Activated CD4-positive, alpha-beta T cell treated with anti-CD3 and anti-CD28 coated beads for 36 hours (primary cell): ENCODE results near the gene ZBP1. TPM values are rescaled to one million over a fixed set of nuclear protein-coding genes. Genes with fewer than 3 reads are reported as not detected.
"Not testable (repeated sequence)": the region's sequence is repeated elsewhere in the genome, so short reads cannot be mapped to it uniquely, and the experiment has no call there.

Experiments
- ATAC-seq: fragments of 200-7000 bp; cut with Tn5 transposase; one replicate; pipeline ENCODE4 v1.10.0; 2021; ENCODE audit warnings: mild to moderate bottlenecking, moderate library complexity
- CTCF ChIA-PET: fragments of 350-600 bp; sonication (Branson Sonifier 250); formaldehyde crosslinking; loops from one replicate; lab custom pipeline; 2021; ENCODE audit warnings: antibody characterized with exemption; lab: Charles Lee
- POLR2A ChIA-PET: fragments of 350-600 bp; sonication (Branson Sonifier 250); formaldehyde crosslinking; loops from one replicate; lab custom pipeline; 2021; ENCODE audit warnings: antibody characterized with exemption, inconsistent platforms; lab: Charles Lee
- DNase-seq: peaks from one replicate; pipeline ENCODE4 v3.0.0-alpha.2; 2020
- H3K27ac Mint-ChIP-seq: one replicate; pipeline ENCODE4 v1.8.0; 2021; ENCODE audit warnings: mixed read lengths
- H3K27me3 Mint-ChIP-seq: one replicate; pipeline ENCODE4 v1.8.0; 2021; ENCODE audit warnings: mixed read lengths
- H3K36me3 Mint-ChIP-seq: one replicate; pipeline ENCODE4 v1.8.0; 2021; ENCODE audit warnings: low read depth, mixed read lengths
- H3K4me1 Mint-ChIP-seq: one replicate; pipeline ENCODE4 v1.8.0; 2021; ENCODE audit warnings: mixed read lengths
- H3K4me3 Mint-ChIP-seq: one replicate; pipeline ENCODE4 v1.8.0; 2021; ENCODE audit warnings: mild to moderate bottlenecking, moderate library complexity, mixed read lengths
- H3K9me3 Mint-ChIP-seq: one replicate; pipeline ENCODE4 v1.8.0; 2021; ENCODE audit warnings: low read depth, mixed read lengths
- intact Hi-C, 2 experiments: fragments of 100-400 bp; cut with DNase I in 1 of 2; cut with micrococcal nuclease in 1 of 2; formaldehyde crosslinking; loops; one replicate each; pipeline versions ENCODE4 v1.14.2 to v1.15.1; 2022 to 2024; cut with DNase I, micrococcal nuclease
- total RNA-seq, 2 experiments: library from RNA; stranded (reverse); gene quantifications; one replicate each; pipeline ENCODE4 v1.2.3, GENCODE V29; 2021

ZBP1 gene
- total RNA-seq, 2 experiments from 2014 or later: 0.30 to 1.4 TPM

DNA sequence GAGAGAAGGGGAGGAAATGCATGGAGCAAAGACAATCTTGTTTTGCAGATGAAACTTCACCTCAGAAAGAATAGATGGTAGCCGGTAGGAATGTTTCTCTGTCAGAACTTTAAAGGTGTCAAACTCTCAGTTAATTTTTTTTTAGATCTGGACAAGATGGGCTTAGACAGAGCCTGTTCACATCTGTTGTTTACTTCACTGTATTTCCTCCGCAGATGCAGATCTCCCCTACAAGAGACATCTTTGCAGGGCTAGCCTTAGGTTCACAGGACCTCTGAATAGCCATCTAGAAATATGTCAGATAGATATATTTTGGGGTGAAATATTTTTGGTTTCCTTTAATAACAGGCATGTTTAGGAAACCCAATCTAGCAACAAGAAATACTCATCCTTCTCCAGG is 12.1 kb upstream of the ZBP1 start:
- H3K27ac Mint-ChIP-seq: no peak overlapping the region
- ATAC-seq: no peak
- intact Hi-C loops: no loop called here
- ChIA-PET CTCF (interaction anchor here (1.0 kb wide), 1 partner anchor 10 kb away, joined by 3 read pairs; no protein-coding TSS in a partner anchor), POLR2A (no interaction called here)
- H3K27me3 Mint-ChIP-seq: peaks cover under 1% of the 10 kb centered on the region
- DNase-seq: no peak
- H3K4me3 Mint-ChIP-seq: no peak overlapping the region
- H3K36me3 Mint-ChIP-seq: peaks cover 11% of the 10 kb centered on the region
- H3K4me1 Mint-ChIP-seq: peaks cover 39% of the 10 kb centered on the region
- H3K9me3 Mint-ChIP-seq: peaks cover 24% of the 10 kb centered on the region

DNA sequence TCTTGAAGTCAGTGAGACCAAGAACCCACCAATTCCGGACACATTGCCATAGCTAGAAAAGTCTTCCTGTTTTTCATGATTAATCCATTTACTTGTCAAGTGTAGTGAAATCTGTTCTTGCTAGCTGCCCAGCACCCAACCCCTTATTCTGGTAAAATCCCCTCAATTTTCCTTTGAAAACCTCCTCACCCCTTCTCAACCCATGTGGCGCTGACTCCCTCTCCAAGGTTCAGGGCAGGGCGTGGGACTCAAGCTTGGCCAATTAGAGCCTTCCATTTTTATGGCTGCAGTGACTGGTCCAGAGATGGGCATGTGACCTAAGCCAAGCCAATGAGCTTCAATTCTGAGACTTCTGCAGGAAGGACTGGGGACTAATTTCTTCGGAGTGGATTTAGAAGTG is 9.8 kb upstream of the ZBP1 start:
- H3K36me3 Mint-ChIP-seq: peaks cover 11% of the 10 kb centered on the region
- ATAC-seq (peak; percentile 91), DNase-seq (peak; percentile 77)
- CTCF ChIA-PET: interaction anchor here (0.7 to 3.1 kb wide), 9 partner anchors 7 to 1457 kb away, joined by 3 to 18 read pairs (median 4); partner anchors contain the start of gene ZBP1
- intact Hi-C loops: loop anchor here in 1 of 2 experiments (2.0 kb wide), 1 partner anchor 679 kb away; the partner anchor contains the start of gene RAB22A
- H3K27ac Mint-ChIP-seq: peak overlapping the region; percentile 93
- peak overlapping the region; percentile 78 for H3K4me3 Mint-ChIP-seq
- POLR2A ChIA-PET: interaction anchor here (0.5 to 3.2 kb wide), 5 partner anchors 11 to 1268 kb away, joined by 3 to 57 read pairs (median 8); partner anchors contain the start of genes PMEPA1 and ZBP1
- H3K9me3 Mint-ChIP-seq: peaks cover 14% of the 10 kb centered on the region
- no peaks in the 10 kb centered on the region for H3K27me3 Mint-ChIP-seq
- peaks cover 51% of the 10 kb centered on the region for H3K4me1 Mint-ChIP-seq

DNA sequence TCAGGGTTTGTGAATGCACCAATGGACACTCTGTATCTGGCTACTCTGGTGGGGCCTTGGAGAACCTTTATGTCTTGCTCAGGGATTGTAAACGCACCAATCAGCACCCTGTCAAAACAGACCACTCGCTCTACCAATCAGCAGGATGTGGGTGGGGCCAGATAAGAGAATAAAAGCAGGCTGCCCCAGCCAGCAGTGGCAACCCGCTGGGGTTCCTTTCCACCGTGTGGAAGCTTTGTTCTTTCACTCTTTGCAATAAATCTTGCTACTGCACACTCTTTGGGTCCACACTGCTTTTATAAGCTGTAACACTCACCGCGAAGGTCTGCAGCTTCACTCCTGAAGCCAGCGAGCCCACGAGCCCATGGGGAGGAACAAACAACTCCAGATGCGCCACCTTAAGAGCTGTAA is 9.3 kb upstream of the ZBP1 start:
- Mint-ChIP-seq H3K9me3 (peaks cover 11% of the 10 kb centered on the region), H3K36me3 (peaks cover 17% of the 10 kb centered on the region), H3K4me3 (peak overlapping the region; percentile 78), H3K4me1 (peaks cover 47% of the 10 kb centered on the region), H3K27ac (peak overlapping the region; percentile 93)
- intact Hi-C loops: loop anchor here (2.0 to 10.0 kb wide), 3 partner anchors 81 to 755 kb away; partner anchors contain the start of genes PMEPA1 (in 1 of the 2), RBM38 (in 1 of the 2) and VAPB (in 1 of the 2)
- ATAC-seq, H3K27me3 Mint-ChIP-seq: not testable (repeated sequence)
- DNase-seq: peak; percentile 69
- POLR2A ChIA-PET: interaction anchor here (0.6 to 3.2 kb wide), 6 partner anchors 10 to 594 kb away, joined by 3 to 57 read pairs (median 6); partner anchors contain the start of genes PMEPA1 and ZBP1
- CTCF ChIA-PET: interaction anchor here (0.7 to 3.1 kb wide), 6 partner anchors 10 to 81 kb away, joined by 3 to 18 read pairs (median 4); partner anchors contain the start of gene ZBP1

DNA sequence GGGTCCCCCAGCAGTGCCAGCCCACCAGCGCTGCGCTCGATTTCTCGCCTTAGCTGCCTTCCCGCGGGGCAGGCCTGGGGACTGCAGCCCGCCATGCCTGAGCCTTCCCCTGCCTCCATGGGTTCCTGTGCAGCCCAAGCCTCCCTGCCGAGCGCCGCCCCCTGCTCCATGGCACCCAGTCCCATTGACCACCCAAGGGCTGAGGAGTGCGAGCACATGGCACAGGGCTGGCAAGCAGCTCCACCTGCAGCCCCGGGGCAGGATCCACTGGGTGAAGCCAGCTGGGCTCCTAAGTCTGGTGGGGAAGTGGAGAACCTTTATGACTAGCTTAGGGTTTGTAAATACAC is 8.7 kb upstream of the ZBP1 start:
- CTCF ChIA-PET: interaction anchor here (0.7 to 3.1 kb wide), 3 partner anchors 9 to 45 kb away, joined by 4 to 18 read pairs (median 4); partner anchors contain the start of gene ZBP1
- ATAC-seq, H3K27me3 Mint-ChIP-seq: not testable (repeated sequence)
- peak; percentile 47 for DNase-seq
- Mint-ChIP-seq H3K9me3 (peaks cover 12% of the 10 kb centered on the region), H3K36me3 (peaks cover 21% of the 10 kb centered on the region), H3K4me3 (peak overlapping the region; percentile 78), H3K4me1 (peaks cover 41% of the 10 kb centered on the region), H3K27ac (peak overlapping the region; percentile 93)
- intact Hi-C loops: loop anchor here (1.0 to 10.0 kb wide), 5 partner anchors 9 to 756 kb away; partner anchors contain the start of genes PMEPA1 (in 1 of the 2), RBM38 (in 1 of the 2), VAPB (in 1 of the 2) and ZBP1 (in 1 of the 2)
- POLR2A ChIA-PET: interaction anchor here (1.6 to 3.2 kb wide), 3 partner anchors 10 to 81 kb away, joined by 8 to 57 read pairs (median 10); partner anchors contain the start of genes PMEPA1 and ZBP1

DNA sequence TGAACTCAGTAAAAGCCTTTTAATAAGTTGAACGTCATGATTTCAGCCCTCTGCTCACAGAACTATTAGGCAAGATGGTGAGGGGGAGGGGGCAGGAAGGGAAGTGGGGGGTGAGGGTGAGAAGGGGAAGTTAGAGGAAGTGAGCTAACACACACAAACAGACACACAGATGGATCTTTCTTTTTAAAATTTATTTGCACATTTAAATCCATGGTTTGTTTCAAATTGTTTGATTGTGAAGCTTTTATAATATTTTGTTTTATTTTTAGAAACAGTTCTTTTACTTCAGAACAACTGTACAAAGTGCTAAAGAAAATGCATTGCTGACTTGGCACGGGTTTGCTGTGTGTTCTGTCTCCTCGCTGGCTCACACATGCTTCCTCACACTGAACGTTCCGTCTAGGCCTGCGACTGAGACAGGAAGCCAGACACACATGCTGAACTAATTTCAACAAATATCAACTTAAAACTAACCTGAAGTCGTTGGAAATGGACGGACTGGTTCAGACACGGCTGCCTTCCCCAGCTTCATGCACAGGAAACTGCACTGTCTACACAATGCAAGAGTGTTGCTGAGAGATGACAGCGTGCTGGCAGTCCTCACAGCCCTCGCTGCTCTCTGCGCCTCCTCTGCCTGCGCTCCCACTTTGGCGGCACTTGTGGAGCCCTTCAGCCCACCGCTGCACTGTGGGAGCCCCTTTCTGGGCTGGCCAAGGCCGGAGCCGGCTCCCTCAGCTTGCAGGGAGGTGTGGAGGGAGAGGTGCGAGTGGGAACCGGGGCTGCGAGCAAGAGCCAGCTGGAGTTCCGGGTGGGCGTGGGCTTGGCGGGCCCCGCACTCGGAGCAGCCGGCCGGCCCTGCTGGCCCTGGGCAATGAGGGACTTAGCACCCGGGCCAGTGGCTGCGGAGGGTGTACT is 8.1 kb upstream of the ZBP1 start:
- peaks cover 37% of the 10 kb centered on the region for H3K4me1 Mint-ChIP-seq
- peaks cover 10% of the 10 kb centered on the region for H3K9me3 Mint-ChIP-seq
- peaks cover 23% of the 10 kb centered on the region for H3K36me3 Mint-ChIP-seq
- intact Hi-C loops: loop anchor here (1.0 to 10.0 kb wide), 5 partner anchors 8 to 756 kb away; partner anchors contain the start of genes PMEPA1 (in 1 of the 2), RBM38 (in 1 of the 2), VAPB (in 1 of the 2) and ZBP1 (in 1 of the 2)
- ChIA-PET CTCF (interaction anchor here (0.5 to 3.1 kb wide), 6 partner anchors 9 to 227 kb away, joined by 3 to 18 read pairs (median 4); partner anchors contain the start of gene ZBP1), POLR2A (interaction anchor here (1.9 to 3.2 kb wide), 2 partner anchors 9 to 82 kb away, joined by 10 to 57 read pairs; partner anchors contain the start of genes PMEPA1 and ZBP1)
- peak; percentile 65 for ATAC-seq
- peak overlapping the region; percentile 98 for H3K27ac Mint-ChIP-seq
- peak overlapping the region; percentile 76 for H3K4me3 Mint-ChIP-seq
- H3K27me3 Mint-ChIP-seq: no peaks in the 10 kb centered on the region
- DNase-seq: peak; percentile 72

DNA sequence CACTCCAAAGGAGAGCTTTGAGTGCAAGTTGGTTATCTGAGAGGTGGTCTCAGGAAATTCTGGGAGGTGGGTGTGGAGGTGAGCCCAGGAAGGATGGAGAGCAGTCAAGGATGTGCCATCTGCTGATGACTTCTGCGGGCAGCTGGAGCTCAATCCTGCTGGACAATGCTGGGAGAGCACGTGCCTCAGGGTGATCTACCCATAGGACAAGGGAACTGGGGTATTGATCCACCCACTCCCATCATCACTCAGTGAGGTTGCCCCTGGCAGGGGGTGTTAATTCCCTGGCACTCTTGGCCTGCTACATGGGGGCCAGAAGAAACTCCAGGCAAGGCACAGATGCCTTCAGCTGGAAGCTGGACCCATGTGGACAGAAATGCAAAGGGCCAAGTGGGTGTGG is 7.1 kb upstream of the ZBP1 start:
- Mint-ChIP-seq H3K27ac (peak overlapping the region; percentile 98), H3K4me3 (peak overlapping the region; percentile 76), H3K27me3 (no peaks in the 10 kb centered on the region), H3K36me3 (peaks cover 23% of the 10 kb centered on the region), H3K9me3 (peaks cover 9% of the 10 kb centered on the region), H3K4me1 (peaks cover 42% of the 10 kb centered on the region)
- CTCF ChIA-PET: interaction anchor here (1.1 kb wide), 1 partner anchor 27 kb away, joined by 4 read pairs; no protein-coding TSS in a partner anchor
- POLR2A ChIA-PET: interaction anchor here (3.2 kb wide), 1 partner anchor 8 kb away, joined by 57 read pairs; the partner anchor contains the start of gene ZBP1
- ATAC-seq (no peak), DNase-seq (no peak)
- intact Hi-C loops: loop anchor here in 1 of 2 experiments (10.0 kb wide), 1 partner anchor 757 kb away; the partner anchor contains the start of gene VAPB

DNA sequence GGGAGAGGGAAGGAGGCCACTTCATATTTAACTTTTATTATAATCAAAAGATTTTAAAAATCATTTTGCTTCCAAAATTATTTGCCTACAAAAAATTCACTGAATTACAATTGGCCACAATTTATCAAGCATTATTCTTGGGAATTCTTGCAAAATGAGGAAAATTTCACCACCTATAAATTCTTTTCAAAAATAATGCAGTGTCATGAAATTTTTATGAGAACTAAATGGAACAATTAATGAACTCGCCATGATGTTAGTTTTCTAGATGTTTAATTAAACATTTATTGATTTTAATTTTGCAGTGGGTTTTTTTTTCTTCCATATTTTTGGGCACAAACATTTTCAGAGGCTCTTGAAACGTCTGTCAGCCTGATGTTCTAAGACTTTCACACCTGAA is 5.8 kb upstream of the ZBP1 start:
- no peak for ATAC-seq

DNA sequence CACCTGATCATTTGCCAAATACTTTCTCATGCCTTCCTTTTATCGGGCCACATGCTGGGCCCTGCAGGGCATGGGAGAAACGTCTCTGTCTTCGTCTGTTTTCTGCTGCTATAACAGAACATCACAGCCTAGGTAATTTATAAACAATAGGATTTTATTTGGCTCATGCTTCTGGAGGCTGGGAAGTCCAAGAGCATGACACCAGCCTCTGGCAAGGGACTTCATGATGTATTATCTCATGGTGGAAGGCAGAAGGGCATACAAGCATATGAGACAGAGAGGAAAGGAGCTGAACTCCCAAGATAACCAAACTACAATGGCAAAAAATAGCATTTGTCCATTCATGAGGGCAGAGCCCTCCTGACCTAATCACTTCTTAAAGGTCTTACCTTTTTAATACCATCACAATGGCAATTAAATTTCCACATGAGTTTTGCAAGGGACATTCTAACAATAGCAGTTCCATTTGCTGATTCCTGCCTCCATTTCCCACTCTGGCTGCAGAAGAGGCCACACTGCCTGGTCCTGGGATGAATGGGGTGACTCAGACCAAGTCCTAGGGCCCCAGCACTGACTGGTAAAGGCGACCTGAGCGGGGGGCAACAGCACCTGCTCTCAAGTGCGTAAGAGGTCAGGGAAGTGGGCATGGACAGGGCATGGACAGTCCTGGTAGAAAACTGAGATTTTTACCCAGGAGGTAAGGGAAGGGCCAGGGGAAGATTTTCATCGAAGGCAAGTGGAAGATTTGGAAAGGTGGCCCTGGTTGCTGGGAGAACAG is 5.1 kb upstream of the ZBP1 start:
- ChIA-PET CTCF (no interaction called here), POLR2A (no interaction called here)
- no peak overlapping the region for H3K27ac Mint-ChIP-seq
- no peak overlapping the region for H3K4me3 Mint-ChIP-seq
- intact Hi-C loops: loop anchor here in 1 of 2 experiments (10.0 kb wide), 1 partner anchor 759 kb away; the partner anchor contains the start of gene VAPB
- peaks cover 23% of the 10 kb centered on the region for H3K36me3 Mint-ChIP-seq
- H3K4me1 Mint-ChIP-seq: peaks cover 56% of the 10 kb centered on the region
- H3K9me3 Mint-ChIP-seq: peaks cover 9% of the 10 kb centered on the region
- no peaks in the 10 kb centered on the region for H3K27me3 Mint-ChIP-seq
- ATAC-seq (no peak), DNase-seq (no peak)

More for the DNA sequence above, 5.8 kb upstream of the ZBP1 start:
- no peaks in the 10 kb centered on the region for H3K27me3 Mint-ChIP-seq
- CTCF ChIA-PET: interaction anchor here (0.9 kb wide), 1 partner anchor 30 kb away, joined by 3 read pairs; no protein-coding TSS in a partner anchor
- no peak overlapping the region for H3K4me3 Mint-ChIP-seq
- no peak for DNase-seq
- H3K4me1 Mint-ChIP-seq: peaks cover 50% of the 10 kb centered on the region
- H3K36me3 Mint-ChIP-seq: peaks cover 23% of the 10 kb centered on the region
- intact Hi-C loops: loop anchor here in 1 of 2 experiments (10.0 kb wide), 1 partner anchor 759 kb away; the partner anchor contains the start of gene VAPB
- no peak overlapping the region for H3K27ac Mint-ChIP-seq
- H3K9me3 Mint-ChIP-seq: peaks cover 9% of the 10 kb centered on the region
- POLR2A ChIA-PET: no interaction called here

DNA sequence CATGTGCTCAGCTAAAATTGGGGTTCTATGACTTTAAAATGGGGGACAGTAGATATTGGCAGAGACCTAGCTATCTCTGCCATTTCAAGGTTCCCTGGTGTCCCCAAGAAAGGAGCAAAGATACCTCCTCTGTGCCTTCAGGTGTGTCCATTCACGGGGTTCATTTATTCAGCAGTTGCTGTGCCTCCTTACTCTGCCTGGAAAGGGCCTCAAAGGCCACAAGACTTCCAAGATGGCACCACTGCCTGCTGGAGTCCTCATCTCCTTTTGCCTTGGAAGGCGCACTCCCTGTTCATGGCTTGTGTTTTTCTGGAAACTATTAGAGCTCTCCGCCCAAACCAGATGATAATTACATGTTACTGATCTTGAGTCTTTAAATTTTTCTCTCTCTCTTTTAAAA is 3.9 kb upstream of the ZBP1 start:
- no peak overlapping the region for H3K4me3 Mint-ChIP-seq
- no peak overlapping the region for H3K27ac Mint-ChIP-seq
- intact Hi-C loops: loop anchor here in 1 of 2 experiments (10.0 kb wide), 1 partner anchor 761 kb away; the partner anchor contains the start of gene VAPB

More for the DNA sequence above, 3.9 kb upstream of the ZBP1 start:
- Mint-ChIP-seq H3K9me3 (peaks cover 9% of the 10 kb centered on the region), H3K36me3 (peaks cover 23% of the 10 kb centered on the region), H3K4me1 (peaks cover 56% of the 10 kb centered on the region), H3K27me3 (no peaks in the 10 kb centered on the region)
- DNase-seq: no peak
- POLR2A ChIA-PET: no interaction called here
- CTCF ChIA-PET: interaction anchor here (0.7 to 3.4 kb wide), 4 partner anchors 28 to 478 kb away, joined by 3 to 12 read pairs (median 6); no protein-coding TSS in a partner anchor
- no peak for ATAC-seq
